Measurements from ENCODE around the gene DIO3.

Gene DIO3

GRCh38 chr14:101535232-101535631, 26.1 kb upstream of the DIO3 start:
- H3K36me3 Mint-ChIP-seq (ENCODE audit: low read depth): no peaks in the 10 kb centered on the region
- H3K4me1 Mint-ChIP-seq: peaks cover 7% of the 10 kb centered on the region
- no peaks in the 10 kb centered on the region for H3K27me3 Mint-ChIP-seq
- DNase-seq (no peak), ATAC-seq (no peak)
- H3K27ac Mint-ChIP-seq: no peak overlapping the region
- no peaks in the 10 kb centered on the region for H3K9me3 Mint-ChIP-seq
- H3K4me3 Mint-ChIP-seq: no peak overlapping the region

DNA sequence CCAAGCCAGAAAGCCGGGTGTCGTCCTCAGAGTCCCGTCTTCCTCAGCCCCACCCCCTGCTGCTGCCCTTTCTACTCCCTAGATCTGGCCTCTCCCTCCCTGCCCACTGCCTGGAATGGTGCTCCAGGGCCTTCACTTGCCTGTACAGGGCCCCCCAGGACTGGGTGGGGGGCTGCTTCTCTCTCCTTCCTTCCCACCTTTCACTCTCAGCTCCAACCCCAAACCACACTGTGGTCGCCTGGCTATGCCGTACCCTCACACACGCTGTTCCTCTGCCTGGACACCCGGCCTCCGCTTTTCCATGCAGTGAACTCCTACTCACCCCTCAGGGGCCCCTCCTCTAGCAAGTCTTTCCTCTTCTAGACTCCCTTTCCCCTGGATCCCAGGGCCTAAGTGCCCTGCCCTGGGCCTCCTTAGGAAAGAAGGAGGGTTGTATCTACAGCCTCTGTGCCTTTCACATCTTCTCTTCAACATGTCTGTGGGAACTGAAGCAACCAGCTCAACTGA, 25.5 kb upstream of the DIO3 start:
- Mint-ChIP-seq H3K4me1 (peaks cover 6% of the 10 kb centered on the region), H3K27me3 (no peaks in the 10 kb centered on the region), H3K4me3 (no peak overlapping the region), H3K36me3 (ENCODE audit: low read depth) (no peaks in the 10 kb centered on the region), H3K27ac (peak overlapping the region; percentile 20), H3K9me3 (no peaks in the 10 kb centered on the region)
- DNase-seq (no peak), ATAC-seq (no peak)

DNA sequence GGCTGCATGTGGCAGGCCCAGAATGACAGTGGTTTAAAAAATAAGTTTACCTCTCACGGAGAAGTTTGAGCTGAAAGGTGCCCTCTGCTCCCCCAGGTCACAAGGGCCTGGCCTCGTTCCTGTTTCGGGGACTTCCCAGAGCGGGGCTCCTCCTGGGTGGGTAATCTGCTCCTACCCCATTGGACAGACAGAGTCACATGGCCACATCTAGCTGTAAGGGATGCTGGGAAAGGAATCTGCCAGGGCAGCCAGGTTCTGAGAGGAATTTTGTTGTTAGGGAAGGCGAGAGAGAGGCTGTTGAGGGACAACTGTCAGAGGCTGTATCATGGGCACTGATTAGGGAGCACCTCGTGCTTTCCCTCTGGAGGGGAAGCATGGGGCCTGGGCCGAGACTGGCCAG, 24.0 kb upstream of the DIO3 start:
- Mint-ChIP-seq H3K27ac (no peak overlapping the region), H3K9me3 (no peaks in the 10 kb centered on the region), H3K27me3 (no peaks in the 10 kb centered on the region), H3K36me3 (ENCODE audit: low read depth) (no peaks in the 10 kb centered on the region), H3K4me3 (no peak overlapping the region), H3K4me1 (peaks cover 6% of the 10 kb centered on the region)
- ATAC-seq (no peak), DNase-seq (no peak)

GRCh38 chr14:101538878-101539277, 22.4 kb upstream of the DIO3 start:
- Mint-ChIP-seq H3K4me1 (peaks cover 6% of the 10 kb centered on the region), H3K36me3 (ENCODE audit: low read depth) (no peaks in the 10 kb centered on the region), H3K9me3 (peaks cover 3% of the 10 kb centered on the region), H3K27ac (no peak overlapping the region), H3K4me3 (no peak overlapping the region), H3K27me3 (no peaks in the 10 kb centered on the region)
- no peak for DNase-seq
- no peak for ATAC-seq

DNA sequence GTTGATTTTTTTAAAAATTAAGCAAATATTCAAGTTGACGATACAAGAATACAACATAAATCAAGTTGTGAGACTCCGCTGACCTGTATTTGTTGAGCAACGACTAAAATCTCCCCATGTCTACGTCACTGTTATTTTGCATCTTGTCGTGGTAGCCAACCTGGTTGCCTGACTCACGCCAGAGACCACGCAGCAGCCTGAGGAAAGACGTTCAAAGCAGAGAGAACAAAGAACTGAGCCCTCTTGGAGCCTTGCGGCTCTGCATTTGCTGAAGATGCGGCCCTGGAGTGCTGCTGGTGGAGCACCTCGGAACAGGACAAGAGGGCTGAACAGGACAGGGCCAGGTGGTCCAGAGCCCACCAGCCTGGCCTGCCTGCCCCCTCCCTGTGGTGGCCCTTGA, 21.4 kb upstream of the DIO3 start:
- Mint-ChIP-seq H3K4me3 (no peak overlapping the region), H3K9me3 (peaks cover 4% of the 10 kb centered on the region)

GRCh38 chr14:101540481-101541462, 20.5 kb upstream of the DIO3 start:
- Mint-ChIP-seq H3K27me3 (no peaks in the 10 kb centered on the region), H3K27ac (no peak overlapping the region), H3K4me3 (no peak overlapping the region), H3K9me3 (peaks cover 4% of the 10 kb centered on the region), H3K36me3 (ENCODE audit: low read depth) (no peaks in the 10 kb centered on the region), H3K4me1 (peaks cover 4% of the 10 kb centered on the region)
- no peak for DNase-seq
- no peak for ATAC-seq

More for the DNA sequence above, 21.4 kb upstream of the DIO3 start:
- H3K27ac Mint-ChIP-seq: no peak overlapping the region
- DNase-seq (no peak), ATAC-seq (no peak)
- H3K36me3 Mint-ChIP-seq (ENCODE audit: low read depth): no peaks in the 10 kb centered on the region
- no peaks in the 10 kb centered on the region for H3K27me3 Mint-ChIP-seq
- H3K4me1 Mint-ChIP-seq: peaks cover 6% of the 10 kb centered on the region

- peaks cover 5% of the 10 kb centered on the region for H3K27me3 Mint-ChIP-seq
- H3K4me3 Mint-ChIP-seq: no peak overlapping the region
- ATAC-seq (no peak), DNase-seq (no peak)
- H3K4me1 Mint-ChIP-seq: no peaks in the 10 kb centered on the region
- no peak overlapping the region for H3K27ac Mint-ChIP-seq
- H3K9me3 Mint-ChIP-seq: peaks cover 4% of the 10 kb centered on the region
- H3K36me3 Mint-ChIP-seq (ENCODE audit: low read depth): no peaks in the 10 kb centered on the region
Observed at GRCh38 chr14:101542391-101542790, 18.9 kb upstream of the DIO3 start.

- Mint-ChIP-seq H3K27ac (no peak overlapping the region), H3K9me3 (peaks cover 4% of the 10 kb centered on the region), H3K4me1 (no peaks in the 10 kb centered on the region), H3K27me3 (peaks cover 5% of the 10 kb centered on the region), H3K36me3 (ENCODE audit: low read depth) (no peaks in the 10 kb centered on the region), H3K4me3 (no peak overlapping the region)
- DNase-seq (no peak), ATAC-seq (no peak)
Observed at GRCh38 chr14:101543814-101544213, 17.5 kb upstream of the DIO3 start.

GRCh38 chr14:101544550-101544949, 16.7 kb upstream of the DIO3 start:
- no peak overlapping the region for H3K4me3 Mint-ChIP-seq
- H3K27me3 Mint-ChIP-seq: peaks cover 5% of the 10 kb centered on the region
- ATAC-seq: no peak
- H3K4me1 Mint-ChIP-seq: no peaks in the 10 kb centered on the region
- no peak overlapping the region for H3K27ac Mint-ChIP-seq
- H3K36me3 Mint-ChIP-seq (ENCODE audit: low read depth): no peaks in the 10 kb centered on the region
- no peak for DNase-seq
- H3K9me3 Mint-ChIP-seq: peaks cover 4% of the 10 kb centered on the region

GRCh38 chr14:101546706-101547105, 14.6 kb upstream of the DIO3 start:
- Mint-ChIP-seq H3K27me3 (peaks cover 5% of the 10 kb centered on the region), H3K9me3 (peaks cover 4% of the 10 kb centered on the region), H3K36me3 (ENCODE audit: low read depth) (no peaks in the 10 kb centered on the region), H3K4me1 (no peaks in the 10 kb centered on the region), H3K27ac (no peak overlapping the region), H3K4me3 (no peak overlapping the region)
- ATAC-seq (no peak), DNase-seq (no peak)

DNA sequence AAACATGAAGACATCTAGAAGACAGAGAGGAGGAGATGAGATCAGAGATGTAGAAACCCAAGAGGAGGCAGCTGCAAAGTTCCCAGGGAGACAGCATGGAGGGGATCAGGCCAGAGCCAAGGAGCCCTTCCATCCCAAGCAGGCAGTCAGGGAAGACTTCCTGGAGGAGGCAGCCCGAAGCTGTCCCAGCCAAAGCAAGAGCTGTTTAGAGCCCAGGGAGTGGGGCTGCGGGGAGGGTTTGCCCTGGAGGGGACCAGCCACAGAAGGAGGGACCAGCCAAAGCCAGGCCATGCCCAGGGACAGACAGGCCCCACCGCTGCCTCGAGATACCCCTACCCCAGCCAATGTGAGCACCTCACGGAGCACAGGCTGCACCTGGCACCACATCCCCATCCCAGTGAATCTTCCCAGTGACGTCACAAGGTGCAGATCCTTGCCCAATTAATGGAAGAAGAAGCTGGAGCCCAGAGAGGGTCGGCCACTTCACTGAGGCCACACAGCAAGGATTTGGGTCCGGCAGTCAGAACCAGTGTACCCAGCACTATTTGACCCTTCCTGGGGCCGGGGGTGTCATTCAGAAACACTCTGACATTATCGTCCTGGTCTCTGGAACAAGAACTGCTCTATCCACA, 14.1 kb upstream of the DIO3 start:
- ATAC-seq (no peak), DNase-seq (no peak)
- Mint-ChIP-seq H3K27ac (no peak overlapping the region), H3K4me1 (no peaks in the 10 kb centered on the region), H3K27me3 (peaks cover 5% of the 10 kb centered on the region), H3K9me3 (peaks cover 4% of the 10 kb centered on the region), H3K4me3 (no peak overlapping the region), H3K36me3 (ENCODE audit: low read depth) (no peaks in the 10 kb centered on the region)

DNA sequence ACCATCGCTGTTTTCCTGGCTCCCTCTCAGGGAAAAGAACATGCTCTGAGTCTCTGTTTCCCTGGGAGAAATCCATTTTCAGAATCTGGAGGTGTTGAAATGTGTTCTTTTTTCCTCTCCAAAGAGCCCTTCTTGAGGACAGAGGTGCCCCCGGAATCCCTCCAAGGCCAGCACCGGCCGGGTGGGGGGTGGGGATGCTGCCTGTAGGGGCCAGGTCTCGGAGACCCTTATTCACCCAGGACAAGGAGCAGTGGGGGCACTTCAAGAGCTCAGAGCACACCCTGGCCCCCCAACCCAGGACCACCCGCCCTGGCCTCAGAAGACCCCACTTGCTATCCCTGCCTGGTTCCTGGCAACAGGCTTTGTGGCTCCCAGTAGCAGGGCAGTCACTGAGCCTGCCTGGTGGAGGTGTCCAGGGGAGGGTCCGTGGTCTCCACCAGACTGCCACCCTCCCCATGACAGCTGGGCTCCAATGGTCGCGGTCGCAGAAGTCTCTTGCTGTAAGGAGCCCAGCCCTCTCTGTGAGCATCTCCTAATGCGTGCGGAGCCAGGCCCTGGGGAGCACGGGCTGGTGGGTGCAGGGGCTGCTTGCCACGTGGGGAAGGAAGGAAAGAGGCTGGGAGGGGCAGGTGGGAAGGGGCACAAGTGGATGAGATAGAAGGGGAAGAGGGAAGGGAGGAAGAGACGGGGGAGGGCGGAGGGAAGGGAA, 13.2 kb upstream of the DIO3 start:
- no peak overlapping the region for H3K27ac Mint-ChIP-seq
- no peak for DNase-seq

GRCh38 chr14:101548710-101549109, 12.6 kb upstream of the DIO3 start:
- ATAC-seq (no peak), DNase-seq (no peak)
- peaks cover 3% of the 10 kb centered on the region for H3K9me3 Mint-ChIP-seq
- no peaks in the 10 kb centered on the region for H3K4me1 Mint-ChIP-seq
- H3K4me3 Mint-ChIP-seq: no peak overlapping the region
- H3K27me3 Mint-ChIP-seq: peaks cover 5% of the 10 kb centered on the region
- no peaks in the 10 kb centered on the region for H3K36me3 Mint-ChIP-seq (ENCODE audit: low read depth)
- no peak overlapping the region for H3K27ac Mint-ChIP-seq

More for the DNA sequence above, 13.2 kb upstream of the DIO3 start:
- Mint-ChIP-seq H3K36me3 (ENCODE audit: low read depth) (no peaks in the 10 kb centered on the region), H3K4me3 (no peak overlapping the region), H3K27me3 (peaks cover 5% of the 10 kb centered on the region), H3K9me3 (peaks cover 4% of the 10 kb centered on the region), H3K4me1 (no peaks in the 10 kb centered on the region)
- no peak for ATAC-seq

- Mint-ChIP-seq H3K4me1 (no peaks in the 10 kb centered on the region), H3K9me3 (no peaks in the 10 kb centered on the region), H3K36me3 (ENCODE audit: low read depth) (no peaks in the 10 kb centered on the region), H3K27ac (no peak overlapping the region), H3K27me3 (peaks cover 7% of the 10 kb centered on the region), H3K4me3 (no peak overlapping the region)
- DNase-seq (no peak), ATAC-seq (no peak)
Observed at GRCh38 chr14:101549154-101549553, 12.1 kb upstream of the DIO3 start.

All from activated naive CD8-positive, alpha-beta T cell treated with anti-CD3 and anti-CD28 coated beads, Interleukin-2, amount 50 U/mL, for 24 hours (primary cell).